Dendritic cell treated with granulocyte-macrophage colony-stimulating factor and Interleukin-4, amounts not matched to agents 40 ng/mL and 50 ng/mL, for 4 days (primary cell): ENCODE results near the gene EXOC3L4.

Experiments
- H3K27ac Mint-ChIP-seq: one replicate; pipeline ENCODE4 v1.8.0; 2022; ENCODE audit warnings: mild to moderate bottlenecking, mixed read lengths
- H3K27me3 Mint-ChIP-seq: one replicate; pipeline ENCODE4 v1.8.0; 2022; ENCODE audit warnings: mild to moderate bottlenecking, mixed read lengths
- H3K36me3 Mint-ChIP-seq: one replicate; pipeline ENCODE4 v1.8.0; 2022; ENCODE audit warnings: low read depth, mixed read lengths
- H3K4me1 Mint-ChIP-seq: one replicate; pipeline ENCODE4 v1.8.0; 2022; ENCODE audit warnings: low read depth, mixed read lengths
- H3K4me3 Mint-ChIP-seq: one replicate; pipeline ENCODE4 v1.8.0; 2022; ENCODE audit warnings: mild to moderate bottlenecking, moderate library complexity, mixed read lengths
- H3K9me3 Mint-ChIP-seq: one replicate; pipeline ENCODE4 v1.8.0; 2022; ENCODE audit warnings: mixed read lengths
- intact Hi-C: fragments of 100-400 bp; cut with micrococcal nuclease; formaldehyde crosslinking; loops from one replicate; pipeline ENCODE4 v1.15.0; 2022

Gene EXOC3L4

GRCh38 chr14:103103461-103104388 is 9.2 kb downstream of the EXOC3L4 start:
- Mint-ChIP-seq H3K4me3 (peak overlapping the region; percentile 46), H3K27ac (no peak overlapping the region), H3K27me3 (peaks cover 64% of the 10 kb centered on the region), H3K9me3 (no peaks in the 10 kb centered on the region), H3K36me3 (no peaks in the 10 kb centered on the region), H3K4me1 (peaks cover 37% of the 10 kb centered on the region)
- intact Hi-C loops = loop anchor here (2.0 kb wide), 2 partner anchors 37 to 189 kb away; no protein-coding TSS in a partner anchor

GRCh38 chr14:103104389-103104653 is 9.8 kb downstream of the EXOC3L4 start:
- peaks cover 39% of the 10 kb centered on the region for H3K4me1 Mint-ChIP-seq
- intact Hi-C loops = loop anchor here (2.0 kb wide), 2 partner anchors 36 to 188 kb away; no protein-coding TSS in a partner anchor
- no peak overlapping the region for H3K4me3 Mint-ChIP-seq
- no peak overlapping the region for H3K27ac Mint-ChIP-seq
- no peaks in the 10 kb centered on the region for H3K36me3 Mint-ChIP-seq
- H3K27me3 Mint-ChIP-seq = peaks cover 64% of the 10 kb centered on the region
- H3K9me3 Mint-ChIP-seq = no peaks in the 10 kb centered on the region

GRCh38 chr14:103104654-103105452 is 10.3 kb downstream of the EXOC3L4 start:
- H3K4me3 Mint-ChIP-seq = no peak overlapping the region
- H3K9me3 Mint-ChIP-seq = no peaks in the 10 kb centered on the region
- no peak overlapping the region for H3K27ac Mint-ChIP-seq
- no peaks in the 10 kb centered on the region for H3K36me3 Mint-ChIP-seq
- peaks cover 44% of the 10 kb centered on the region for H3K4me1 Mint-ChIP-seq
- intact Hi-C loops = loop anchor here (1.0 to 2.0 kb wide), 3 partner anchors 36 to 188 kb away; no protein-coding TSS in a partner anchor
- H3K27me3 Mint-ChIP-seq = peaks cover 66% of the 10 kb centered on the region

GRCh38 chr14:103105580-103106150 is 11.1 kb downstream of the EXOC3L4 start:
- intact Hi-C loops = loop anchor here (1.0 to 2.0 kb wide), 3 partner anchors 35 to 187 kb away; no protein-coding TSS in a partner anchor
- peaks cover 52% of the 10 kb centered on the region for H3K4me1 Mint-ChIP-seq
- no peak overlapping the region for H3K4me3 Mint-ChIP-seq
- peaks cover 63% of the 10 kb centered on the region for H3K27me3 Mint-ChIP-seq
- H3K36me3 Mint-ChIP-seq = no peaks in the 10 kb centered on the region
- H3K9me3 Mint-ChIP-seq = no peaks in the 10 kb centered on the region
- H3K27ac Mint-ChIP-seq = no peak overlapping the region

- Mint-ChIP-seq H3K36me3 (no peaks in the 10 kb centered on the region), H3K4me3 (no peak overlapping the region), H3K9me3 (no peaks in the 10 kb centered on the region), H3K27ac (no peak overlapping the region), H3K4me1 (peaks cover 70% of the 10 kb centered on the region), H3K27me3 (peaks cover 46% of the 10 kb centered on the region)
- intact Hi-C loops = no loop called here
These were observed 12.9 kb downstream of the EXOC3L4 start for GRCh38 chr14:103107455-103107854.

- intact Hi-C loops = loop anchor here (2.0 kb wide), 1 partner anchor 15 kb away; the partner anchor contains the start of gene TNFAIP2
- H3K9me3 Mint-ChIP-seq = no peaks in the 10 kb centered on the region
These were observed 13.6 kb downstream of the EXOC3L4 start for GRCh38 chr14:103107941-103108748.

GRCh38 chr14:103108749-103109207 is 14.3 kb downstream of the EXOC3L4 start:
- Mint-ChIP-seq H3K4me1 (peaks cover 72% of the 10 kb centered on the region), H3K27me3 (peaks cover 33% of the 10 kb centered on the region), H3K36me3 (no peaks in the 10 kb centered on the region), H3K9me3 (no peaks in the 10 kb centered on the region), H3K4me3 (no peak overlapping the region), H3K27ac (no peak overlapping the region)
- intact Hi-C loops = loop anchor here (2.0 kb wide), 1 partner anchor 14 kb away; the partner anchor contains the start of gene TNFAIP2

More at GRCh38 chr14:103107941-103108748, 13.6 kb downstream of the EXOC3L4 start:
- H3K4me3 Mint-ChIP-seq = no peak overlapping the region
- peaks cover 72% of the 10 kb centered on the region for H3K4me1 Mint-ChIP-seq
- peaks cover 39% of the 10 kb centered on the region for H3K27me3 Mint-ChIP-seq
- no peaks in the 10 kb centered on the region for H3K36me3 Mint-ChIP-seq
- no peak overlapping the region for H3K27ac Mint-ChIP-seq

- Mint-ChIP-seq H3K4me3 (no peak overlapping the region), H3K27ac (peak overlapping the region; percentile 74), H3K27me3 (peaks cover 24% of the 10 kb centered on the region), H3K4me1 (peaks cover 78% of the 10 kb centered on the region), H3K9me3 (no peaks in the 10 kb centered on the region), H3K36me3 (no peaks in the 10 kb centered on the region)
- intact Hi-C loops = loop anchor here (2.0 kb wide), 1 partner anchor 13 kb away; the partner anchor contains the start of gene TNFAIP2
These were observed 15.3 kb downstream of the EXOC3L4 start for GRCh38 chr14:103109535-103110441.

GRCh38 chr14:103110681-103111231 is 16.2 kb downstream of the EXOC3L4 start:
- H3K4me1 Mint-ChIP-seq = peaks cover 78% of the 10 kb centered on the region
- peaks cover 15% of the 10 kb centered on the region for H3K27me3 Mint-ChIP-seq
- no peaks in the 10 kb centered on the region for H3K36me3 Mint-ChIP-seq
- H3K4me3 Mint-ChIP-seq = no peak overlapping the region
- no peaks in the 10 kb centered on the region for H3K9me3 Mint-ChIP-seq
- peak overlapping the region; percentile 76 for H3K27ac Mint-ChIP-seq
- intact Hi-C loops = no loop called here

- Mint-ChIP-seq H3K9me3 (no peaks in the 10 kb centered on the region), H3K27me3 (peaks cover 13% of the 10 kb centered on the region), H3K4me3 (no peak overlapping the region), H3K27ac (peak overlapping the region; percentile 76), H3K36me3 (no peaks in the 10 kb centered on the region), H3K4me1 (peaks cover 80% of the 10 kb centered on the region)
- intact Hi-C loops = no loop called here
These were observed 16.8 kb downstream of the EXOC3L4 start for GRCh38 chr14:103111232-103111868.

- Mint-ChIP-seq H3K4me1 (peaks cover 86% of the 10 kb centered on the region), H3K27ac (peak overlapping the region; percentile 76), H3K4me3 (no peak overlapping the region), H3K36me3 (no peaks in the 10 kb centered on the region), H3K27me3 (peaks cover 7% of the 10 kb centered on the region), H3K9me3 (no peaks in the 10 kb centered on the region)
- intact Hi-C loops = no loop called here
These were observed 18.1 kb downstream of the EXOC3L4 start for GRCh38 chr14:103112400-103113243.
